Mesendoderm (in vitro differentiated cells): ENCODE data around the gene MYL6B.

Source experiments
- DNase-seq: peaks from one replicate; pipeline ENCODE4 v3.0.0; 2013
- H2AK5ac ChIP-seq: 2 replicates; pipeline ENCODE4 v1.6.1; 2013; ENCODE audit warnings: low read length, inconsistent platforms
- H2BK120ac ChIP-seq: 2 replicates; pipeline ENCODE4 v1.6.1; 2013; ENCODE audit warnings: low read depth, mild to moderate bottlenecking, low read length, moderate library complexity, mixed read lengths
- H2BK15ac ChIP-seq: replicated peaks from 2 replicates; pipeline ENCODE4 v1.6.1; 2013; ENCODE audit warnings: low read depth, mild to moderate bottlenecking, moderate library complexity
- H2BK5ac ChIP-seq: 2 replicates; pipeline ENCODE4 v1.6.1; 2013; ENCODE audit warnings: low read length, inconsistent platforms
- H3K18ac ChIP-seq: 2 replicates; pipeline ENCODE4 v1.6.1; 2013; ENCODE audit warnings: mild to moderate bottlenecking, low read length, mixed read lengths
- H3K23ac ChIP-seq: one replicate; pipeline ENCODE4 v1.6.1; 2013; ENCODE audit warnings: low read length
- H3K27ac ChIP-seq: 2 replicates; pipeline ENCODE4 v1.5.1; 2013; ENCODE audit warnings: low read depth, mild to moderate bottlenecking, inconsistent platforms, low read length, moderate library complexity
- H3K27me3 ChIP-seq: 2 replicates; pipeline ENCODE4 v1.6.1; 2013; ENCODE audit warnings: low read length, control low read depth, mild to moderate bottlenecking, inconsistent platforms; ENCODE audit not compliant: insufficient read depth, poor library complexity
- H3K36me3 ChIP-seq: 2 replicates; pipeline ENCODE4 v1.6.1; 2013; ENCODE audit warnings: low read length, inconsistent platforms; ENCODE audit not compliant: control insufficient read depth, insufficient read depth
- H3K4ac ChIP-seq: one replicate; pipeline ENCODE4 v1.6.1; 2013; ENCODE audit warnings: low read depth, mild to moderate bottlenecking, low read length, moderate library complexity
- H3K4me1 ChIP-seq: 2 replicates; pipeline ENCODE4 v1.6.1; 2013; ENCODE audit warnings: low read depth, low read length, inconsistent platforms; ENCODE audit not compliant: control insufficient read depth
- H3K4me2 ChIP-seq: 2 replicates; pipeline ENCODE4 v1.6.1; 2013; ENCODE audit warnings: low read length
- H3K4me3 ChIP-seq: 2 replicates; pipeline ENCODE4 v1.5.1; 2013; ENCODE audit warnings: mild to moderate bottlenecking, low read length
- H3K56ac ChIP-seq: one replicate; pipeline ENCODE4 v1.6.1; 2013; ENCODE audit warnings: low read length
- H3K79me1 ChIP-seq: 2 replicates; pipeline ENCODE4 v1.6.1; 2013; ENCODE audit warnings: low read length, inconsistent platforms
- H3K79me2 ChIP-seq: 2 replicates; pipeline ENCODE4 v1.6.1; 2013; ENCODE audit warnings: mild to moderate bottlenecking, low read length; ENCODE audit not compliant: control insufficient read depth, insufficient read depth
- H3K9ac ChIP-seq: 2 replicates; pipeline ENCODE4 v1.6.1; 2013; ENCODE audit warnings: low read length, inconsistent platforms
- H4K5ac ChIP-seq: one replicate; pipeline ENCODE4 v1.6.1; 2013; ENCODE audit warnings: low read length
- H4K8ac ChIP-seq: one replicate; pipeline ENCODE4 v1.6.1; 2013; ENCODE audit warnings: low read depth, mild to moderate bottlenecking, control low read depth, low read length, moderate library complexity
- WGBS: extraction: QIAGEN DNeasy Blood & Tissue Kit; methylation state at CpG from one replicate; pipeline ENCODE4 v1.1.7; 2013; ENCODE audit warnings: low lambda C conversion rate, missing lambda C conversion rate; ENCODE audit not compliant: insufficient coverage; ENCODE audit errors: extremely low coverage; 5-methylcytosine and 5-hydroxymethylcytosine counted together

Gene MYL6B

DNA sequence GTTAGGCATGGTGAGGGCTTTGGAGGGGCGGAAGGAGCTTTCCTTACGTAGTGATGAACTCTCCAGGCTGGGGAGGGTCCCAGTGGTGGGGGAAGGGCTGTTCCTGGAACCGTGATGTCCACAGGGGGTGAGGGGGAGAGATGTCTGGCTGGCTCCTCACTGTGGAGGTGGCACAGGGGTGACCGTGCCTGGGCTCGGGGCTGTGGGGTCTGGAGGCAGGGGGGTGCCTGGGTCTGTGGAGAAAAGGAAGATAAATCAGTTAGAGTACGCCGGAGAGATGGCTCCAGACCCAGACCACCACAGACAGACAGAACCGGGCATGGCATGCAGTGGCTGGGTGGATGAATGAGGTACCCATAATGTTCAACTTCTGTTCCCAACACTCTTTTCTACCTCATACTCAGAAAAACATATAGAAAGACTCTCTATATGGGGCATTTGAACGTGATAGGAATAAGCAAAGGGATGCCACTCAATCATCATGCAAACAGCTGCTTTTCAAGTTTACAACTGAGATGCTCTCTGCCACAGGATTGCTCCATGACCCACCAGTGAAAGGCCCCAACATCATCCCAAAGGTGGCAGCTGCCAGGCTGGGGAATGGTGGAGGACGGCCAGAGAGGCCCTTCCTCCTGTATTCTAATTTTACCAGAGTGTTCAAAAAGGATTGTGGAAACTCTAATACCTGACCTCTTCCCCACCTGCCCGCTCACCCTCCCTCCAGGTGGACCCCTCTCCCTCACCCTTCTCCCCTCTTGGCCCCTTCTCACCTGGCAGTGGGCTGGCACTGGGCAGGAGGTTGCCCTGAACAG lies 11.4 kb downstream of the MYL6B start:
- DNase-seq: no peak
- no CpG with 5 or more reads among the region's 11 CpGs for WGBS
- peaks cover 18% of the 10 kb centered on the region for H3K36me3 ChIP-seq
- peaks cover 22% of the 10 kb centered on the region for H3K79me2 ChIP-seq
- no peak overlapping the region for H2BK5ac ChIP-seq
- H3K4me2 ChIP-seq: no peak overlapping the region
- no peak overlapping the region for H3K4ac ChIP-seq
- no peak overlapping the region for H3K9ac ChIP-seq
- no peak overlapping the region for H3K56ac ChIP-seq
- no peak overlapping the region for H4K8ac ChIP-seq
- H4K5ac ChIP-seq: no peak overlapping the region
- no peak overlapping the region for H2BK15ac ChIP-seq
- H3K18ac ChIP-seq: no peak overlapping the region
- no peak overlapping the region for H3K27ac ChIP-seq
- no peaks in the 10 kb centered on the region for H3K27me3 ChIP-seq
- no peak overlapping the region for H2BK120ac ChIP-seq
- H3K4me3 ChIP-seq: no peak overlapping the region
- no peak overlapping the region for H3K23ac ChIP-seq
- H2AK5ac ChIP-seq: no peak overlapping the region
- peaks cover 17% of the 10 kb centered on the region for H3K4me1 ChIP-seq
- H3K79me1 ChIP-seq: peaks cover 9% of the 10 kb centered on the region

DNA sequence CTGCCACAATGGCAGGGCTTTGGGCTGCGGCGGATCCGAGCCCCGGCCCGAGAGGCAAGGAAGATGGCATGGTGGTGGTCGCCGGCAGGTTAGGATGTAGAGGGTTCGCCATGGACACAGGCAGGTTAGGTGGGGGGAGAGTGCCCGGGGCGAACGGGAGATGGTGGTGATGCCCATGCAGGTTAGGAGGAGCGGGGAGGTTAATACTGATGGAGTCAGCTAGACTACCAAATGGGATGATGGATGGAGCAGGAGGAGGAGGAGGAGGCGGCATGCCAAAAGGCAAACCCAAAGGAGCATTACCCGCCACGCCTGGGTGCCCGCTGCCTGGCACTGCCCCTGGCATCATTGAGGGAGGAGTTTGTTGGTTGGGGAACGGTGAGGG lies 11.9 kb downstream of the MYL6B start:
- WGBS: no CpG with 5 or more reads among the region's 17 CpGs
- DNase-seq: no peak

DNA sequence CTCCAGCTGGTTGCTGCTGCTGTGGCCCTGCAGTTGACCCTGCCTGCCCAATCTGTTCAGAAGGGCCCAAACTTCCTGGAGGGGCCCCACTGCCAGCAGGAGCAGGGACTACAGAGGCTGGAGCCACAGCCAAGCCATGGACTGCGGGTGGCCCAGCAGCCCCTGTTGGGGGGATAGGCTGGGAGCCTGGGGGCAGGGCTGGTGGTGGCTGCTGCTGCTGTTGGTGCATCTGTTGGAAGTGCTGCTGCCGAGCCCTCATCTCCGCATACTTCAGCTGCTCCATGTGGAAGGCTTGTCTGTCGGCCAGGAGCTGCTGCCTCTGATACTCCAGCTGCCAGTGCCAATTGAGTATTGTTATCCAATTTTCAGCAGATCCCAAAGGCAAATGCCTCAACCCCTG lies 13.0 kb downstream of the MYL6B start:
- no peak overlapping the region for H2BK15ac ChIP-seq
- no peaks in the 10 kb centered on the region for H3K27me3 ChIP-seq
- no peak for DNase-seq
- H3K4ac ChIP-seq: no peak overlapping the region
- no peak overlapping the region for H3K56ac ChIP-seq
- H3K9ac ChIP-seq: no peak overlapping the region
- H4K5ac ChIP-seq: no peak overlapping the region
- H3K18ac ChIP-seq: no peak overlapping the region
- H3K4me3 ChIP-seq: no peak overlapping the region
- H2BK5ac ChIP-seq: no peak overlapping the region
- H3K23ac ChIP-seq: no peak overlapping the region
- no peak overlapping the region for H2BK120ac ChIP-seq
- no peak overlapping the region for H3K27ac ChIP-seq
- no peak overlapping the region for H3K4me2 ChIP-seq
- H4K8ac ChIP-seq: no peak overlapping the region
- peaks cover 17% of the 10 kb centered on the region for H3K36me3 ChIP-seq
- peaks cover 6% of the 10 kb centered on the region for H3K79me2 ChIP-seq
- peaks cover 12% of the 10 kb centered on the region for H3K4me1 ChIP-seq
- no peak overlapping the region for H2AK5ac ChIP-seq
- no CpG with 5 or more reads among the region's 4 CpGs for WGBS
- peaks cover 2% of the 10 kb centered on the region for H3K79me1 ChIP-seq

More for the DNA sequence above, 11.9 kb downstream of the MYL6B start:
- no peak overlapping the region for H4K8ac ChIP-seq
- H3K18ac ChIP-seq: no peak overlapping the region
- no peaks in the 10 kb centered on the region for H3K27me3 ChIP-seq
- H3K56ac ChIP-seq: no peak overlapping the region
- H2BK15ac ChIP-seq: no peak overlapping the region
- no peak overlapping the region for H3K4ac ChIP-seq
- no peak overlapping the region for H3K23ac ChIP-seq
- H3K9ac ChIP-seq: no peak overlapping the region
- H3K4me2 ChIP-seq: no peak overlapping the region
- no peak overlapping the region for H4K5ac ChIP-seq
- H3K79me2 ChIP-seq: peaks cover 16% of the 10 kb centered on the region
- H2BK120ac ChIP-seq: no peak overlapping the region
- H3K4me3 ChIP-seq: no peak overlapping the region
- H3K79me1 ChIP-seq: peaks cover 7% of the 10 kb centered on the region
- no peak overlapping the region for H3K27ac ChIP-seq
- H2AK5ac ChIP-seq: no peak overlapping the region
- peaks cover 18% of the 10 kb centered on the region for H3K36me3 ChIP-seq
- peaks cover 17% of the 10 kb centered on the region for H3K4me1 ChIP-seq
- no peak overlapping the region for H2BK5ac ChIP-seq

DNA sequence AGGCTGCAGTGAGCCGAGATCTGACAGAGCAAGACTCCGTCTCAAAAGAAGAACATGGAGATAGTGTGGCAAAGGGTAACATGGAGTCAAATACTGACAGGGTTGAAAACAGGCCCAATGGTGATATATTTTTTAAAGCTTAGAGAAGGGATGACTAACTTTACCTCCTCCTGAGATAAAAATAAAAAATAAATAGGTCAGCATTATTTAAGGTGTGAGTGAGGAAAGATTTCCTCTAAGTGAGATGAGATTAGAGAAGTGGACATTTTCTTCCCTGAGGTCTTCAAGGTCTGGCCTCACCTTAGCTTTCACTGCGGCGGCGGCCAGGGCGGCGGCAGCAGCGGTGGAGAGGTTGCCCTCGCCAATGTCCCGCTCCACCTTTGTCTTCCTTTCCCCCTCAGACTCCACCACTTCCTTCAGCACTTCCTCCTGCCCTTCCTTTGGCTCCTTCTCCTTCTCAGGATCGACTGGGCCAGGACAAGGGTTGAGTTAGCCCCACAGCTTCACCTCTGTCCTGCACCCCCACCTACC lies 16.9 kb downstream of the MYL6B start:
- Histone ChIP-seq H3K79me2 (no peaks in the 10 kb centered on the region), H2BK15ac (no peak overlapping the region), H3K27ac (no peak overlapping the region), H4K5ac (no peak overlapping the region), H2BK5ac (no peak overlapping the region), H3K56ac (no peak overlapping the region), H3K4ac (no peak overlapping the region), H3K79me1 (no peaks in the 10 kb centered on the region), H2BK120ac (no peak overlapping the region), H3K4me2 (no peak overlapping the region), H3K4me3 (no peak overlapping the region), H3K4me1 (no peaks in the 10 kb centered on the region), H3K36me3 (peaks cover 28% of the 10 kb centered on the region), H3K27me3 (no peaks in the 10 kb centered on the region), H4K8ac (no peak overlapping the region), H3K18ac (no peak overlapping the region), H2AK5ac (no peak overlapping the region), H3K9ac (no peak overlapping the region), H3K23ac (no peak overlapping the region)
- no peak for DNase-seq
- WGBS: no CpG with 5 or more reads among the region's 11 CpGs

DNA sequence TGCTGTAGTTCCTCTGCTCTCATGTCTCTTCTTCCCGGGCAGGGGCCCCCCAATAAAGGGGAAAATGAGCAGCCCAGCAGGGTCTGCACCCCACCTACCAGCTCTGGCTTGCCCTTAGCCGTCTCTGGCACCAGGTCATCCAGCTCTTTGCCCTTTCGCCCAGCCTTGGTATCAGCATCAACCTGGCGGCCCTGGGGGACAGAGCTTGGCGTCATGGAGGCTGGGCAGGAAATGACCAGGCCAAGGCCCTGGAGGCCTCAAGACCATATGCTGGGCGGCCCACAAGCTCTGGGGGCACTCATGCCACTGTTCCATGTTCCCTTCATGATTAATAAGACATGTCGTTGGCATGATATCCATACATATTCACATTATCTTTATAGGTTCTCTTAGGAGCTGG lies 20.5 kb downstream of the MYL6B start:
- Histone ChIP-seq H3K4me1 (no peaks in the 10 kb centered on the region), H3K4ac (no peak overlapping the region), H2BK120ac (no peak overlapping the region), H3K36me3 (peaks cover 31% of the 10 kb centered on the region), H3K4me2 (no peak overlapping the region), H3K27ac (no peak overlapping the region), H3K56ac (no peak overlapping the region), H2AK5ac (no peak overlapping the region), H4K8ac (no peak overlapping the region), H3K18ac (no peak overlapping the region), H2BK5ac (no peak overlapping the region), H3K4me3 (no peak overlapping the region), H3K27me3 (no peaks in the 10 kb centered on the region), H3K23ac (no peak overlapping the region), H2BK15ac (no peak overlapping the region), H3K79me2 (no peaks in the 10 kb centered on the region), H3K9ac (no peak overlapping the region), H3K79me1 (no peaks in the 10 kb centered on the region), H4K5ac (no peak overlapping the region)
- DNase-seq: no peak
- no CpG with 5 or more reads among the region's 7 CpGs for WGBS
